ENCODE measurements around the gene KCNA5. TPM values are rescaled to one million over a fixed set of nuclear protein-coding genes. Genes with fewer than 3 reads are reported as not detected.

Gene KCNA5
- total RNA-seq, 2 donors from 2014 or later = 70.3 to 94.8 TPM

GRCh38 chr12:5083955-5084849 is 40.5 kb downstream of the KCNA5 start:
- DNase-seq (no peak), ATAC-seq (peak; percentile 42 to 65)
- intact Hi-C loops (cut with DNase I) = loop anchor here (1.0 to 5.0 kb wide), 4 partner anchors 42 to 227 kb away; partner anchors contain the start of gene KCNA5 (in 1 of the 2)

DNA sequence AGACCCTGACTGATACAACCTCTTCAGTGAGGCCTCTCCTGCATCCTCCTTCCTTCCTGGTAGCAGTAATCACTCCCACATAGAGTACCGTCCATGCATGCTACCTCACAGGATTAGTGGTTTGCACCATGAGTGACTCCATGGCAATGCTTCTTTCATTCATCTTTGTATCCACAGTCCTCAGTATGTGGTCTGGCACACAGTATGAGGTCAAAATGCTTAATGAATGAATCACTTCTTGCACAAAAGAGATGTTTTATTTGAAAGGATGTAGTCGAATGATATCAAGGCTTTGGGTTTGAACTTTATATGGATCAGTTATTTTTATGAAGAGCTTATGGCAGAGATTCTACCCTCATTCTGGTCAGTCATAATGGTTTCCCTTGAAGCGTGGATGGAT is 42.2 kb downstream of the KCNA5 start:
- ATAC-seq = peak in 1 of 2 donors; percentile 15
- no peak for DNase-seq
- intact Hi-C loops (cut with DNase I) = loop anchor here in 1 of 2 donors (2.0 kb wide), 1 partner anchor 63 kb away; no protein-coding TSS in a partner anchor

- ATAC-seq (no peak), DNase-seq (no peak)
- intact Hi-C loops (cut with DNase I) = no loop called here
Measured at GRCh38 chr12:5087831-5088554, 44.3 kb downstream of the KCNA5 start.

GRCh38 chr12:5088586-5089264 is 45.0 kb downstream of the KCNA5 start:
- ATAC-seq = peak in 1 of 2 donors; percentile 69
- intact Hi-C loops (cut with DNase I) = no loop called here
- peak; percentile 38 for DNase-seq

- intact Hi-C loops (cut with DNase I) = no loop called here
- no peak for DNase-seq
- no peak for ATAC-seq
Measured at GRCh38 chr12:5094551-5094950, 50.9 kb downstream of the KCNA5 start.

- intact Hi-C loops (cut with DNase I) = loop anchor here in 1 of 2 donors (5.0 kb wide), 1 partner anchor 347 kb away; no protein-coding TSS in a partner anchor
- no peak for ATAC-seq
- DNase-seq = no peak
Measured at GRCh38 chr12:5094986-5095385, 51.3 kb downstream of the KCNA5 start.

Other genes starting within 250 kb of the KCNA5 start
- gene KCNA1, start 134.0 kb upstream of the KCNA5 start, total RNA-seq = not detected

Measured in left cardiac atrium (tissue), 4 donors.